ENCODE measurements around the gene GNAZ.

GRCh38 chr22:23105919-23106318 is 35.6 kb downstream of the GNAZ start:
- TF ChIP-seq CTCF (optimal IDR thresholded peaks at IDR 0.05 in 1 of 3, IDR thresholded peaks at IDR 0.05 in 1 of 3, conservative IDR thresholded peaks at IDR 0.05 in 1 of 3; ENCODE audit: extremely low read depth in 1 of 3, insufficient read depth in 2 of 3, low read length in 3 of 3) (no peak), EZH2 (IDR thresholded peaks at IDR 0.05; ENCODE audit: low read length) (no peak)

Data from keratinocyte (primary cell).